GM19455 (cell line): Measurements from ENCODE around the gene TEX38.
"Not testable (repeated sequence)": the region's sequence is repeated elsewhere in the genome, so short reads cannot be mapped to it uniquely, and the experiment has no call there.

Source experiments
- ATAC-seq: cut with Tn5 transposase; IDR thresholded peaks from one replicate; pipeline ENCODE4 v1.9.1; 2021; ENCODE audit not compliant: unreplicated experiment

TEX38 gene

GRCh38 chr1:46671554-46671953 is at the start of gene TEX38:
Gene TEX38 (plus strand): TSS chr1:46671854. CDS start chr1:46671935, 81 bp downstream.
- ATAC-seq, result no peak

DNA sequence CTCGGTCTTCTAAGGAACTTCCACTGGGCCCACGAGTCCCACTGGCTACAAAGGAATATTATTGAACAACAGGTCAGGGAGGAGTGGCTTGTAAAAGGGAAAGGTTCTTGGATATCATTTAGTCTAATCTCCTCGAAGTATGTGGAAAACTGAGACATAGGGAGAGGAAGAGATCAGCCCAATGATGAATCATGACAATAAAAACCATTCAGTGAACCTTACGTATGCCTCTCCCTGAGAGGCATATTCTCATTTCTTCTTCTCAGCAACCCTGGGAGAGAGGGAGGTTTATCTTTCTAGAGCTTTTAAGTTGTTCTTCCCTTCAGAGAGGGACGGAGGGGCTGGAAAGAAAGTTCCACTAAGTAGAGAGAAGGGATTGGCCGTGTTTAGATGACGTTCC is 49.7 kb upstream of the TEX38 start:
- ATAC-seq, result no peak

GRCh38 chr1:46622344-46622743 is 49.3 kb upstream of the TEX38 start:
- ATAC-seq, result no peak

DNA sequence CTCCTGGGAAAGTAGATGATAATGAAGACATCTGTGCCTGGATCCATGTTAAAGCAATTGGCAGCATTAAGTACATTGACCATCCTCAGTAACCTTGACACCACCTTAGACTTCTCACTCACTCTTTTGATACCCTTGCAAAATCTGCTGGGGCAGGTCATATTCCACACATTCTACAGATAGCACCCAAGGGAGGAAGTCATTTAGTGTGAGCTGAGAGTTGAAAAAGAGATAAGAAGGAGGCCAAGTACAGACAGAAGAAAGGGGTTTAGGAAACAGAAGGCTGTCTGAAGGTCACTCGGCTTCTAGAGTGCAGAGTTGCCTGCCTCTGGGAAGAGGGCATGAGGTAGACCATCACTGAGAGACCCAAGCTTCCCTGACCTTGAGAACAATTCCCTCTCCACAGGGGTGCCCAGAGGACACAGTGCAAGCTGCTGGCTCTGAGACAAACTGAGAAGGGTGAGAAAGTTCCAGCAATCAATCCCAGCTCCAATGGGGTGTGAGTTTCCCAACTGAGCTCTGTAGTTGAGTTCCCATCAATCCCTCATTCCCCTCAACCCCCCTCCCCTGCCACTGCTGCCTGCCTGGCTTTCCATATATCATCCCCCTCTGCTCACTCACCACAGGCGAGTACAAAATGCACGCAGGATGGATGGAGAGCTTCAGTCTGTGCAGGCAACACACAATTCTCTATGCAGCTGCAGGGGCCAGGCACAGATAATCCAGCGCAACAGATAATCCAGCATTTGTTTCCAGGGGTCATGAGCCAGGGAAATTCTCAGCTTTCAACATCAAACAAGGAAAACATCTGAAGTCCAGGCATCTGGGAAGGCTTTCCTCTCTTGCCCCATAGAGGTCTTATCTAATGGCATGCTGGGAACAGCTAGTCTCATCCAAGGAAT is 47.7 kb upstream of the TEX38 start:
- ATAC-seq, result no peak

GRCh38 chr1:46630719-46631118 is 40.9 kb upstream of the TEX38 start:
- no peak for ATAC-seq

GRCh38 chr1:46635205-46635604 is 36.4 kb upstream of the TEX38 start:
- ATAC-seq, result no peak

- ATAC-seq, result no peak
Observed at GRCh38 chr1:46637444-46638083, 34.1 kb upstream of the TEX38 start.

- no peak for ATAC-seq
Observed at GRCh38 chr1:46638921-46639320, 32.7 kb upstream of the TEX38 start.

GRCh38 chr1:46639547-46639946 is 32.1 kb upstream of the TEX38 start:
- no peak for ATAC-seq

DNA sequence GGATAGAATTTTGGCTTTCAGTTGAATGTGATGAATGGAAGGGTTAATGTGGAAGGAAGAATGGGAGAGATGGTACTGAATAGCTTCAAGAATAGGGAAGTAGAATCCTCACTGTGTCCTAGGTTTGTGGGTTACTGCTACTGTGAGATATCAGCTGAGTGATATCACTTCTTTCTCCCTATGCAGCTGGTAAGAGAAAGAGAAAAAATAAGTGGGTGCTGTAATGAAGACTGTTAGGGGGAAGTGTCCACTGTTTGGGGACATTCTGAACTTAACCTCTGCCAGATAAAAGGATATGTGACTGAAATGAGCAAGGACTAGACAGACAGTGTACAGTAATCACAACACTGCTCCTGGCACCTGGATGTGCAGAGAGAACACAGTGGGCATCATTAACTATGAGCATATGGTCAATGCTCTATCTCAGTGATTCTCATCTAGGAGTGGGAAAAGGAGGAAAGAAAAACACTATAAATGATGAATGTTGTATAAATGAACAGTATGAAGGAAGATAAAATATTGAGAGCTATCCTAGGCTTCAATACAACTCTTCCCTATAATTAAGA is 29.5 kb upstream of the TEX38 start:
- ATAC-seq, result no peak

DNA sequence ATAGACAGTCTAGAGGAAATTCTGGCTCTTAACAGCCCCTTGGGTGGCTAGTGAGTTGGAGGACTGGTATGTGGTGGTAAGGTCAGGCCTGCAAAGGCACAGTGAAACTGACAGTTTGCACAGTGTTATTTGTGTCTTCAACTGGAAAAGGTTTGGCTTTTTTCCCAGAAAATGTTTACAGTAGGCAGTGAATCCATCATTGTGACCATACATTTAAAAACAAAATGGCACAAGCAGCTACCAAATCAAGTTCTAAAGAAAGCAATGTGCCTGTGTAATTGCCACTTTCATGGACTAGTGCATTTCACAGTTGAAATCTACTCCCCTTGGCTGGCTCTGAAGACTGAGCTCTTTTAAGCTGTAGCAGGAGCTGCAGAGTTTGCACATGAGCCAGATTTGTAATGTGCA is 28.3 kb upstream of the TEX38 start:
- ATAC-seq, result no peak

DNA sequence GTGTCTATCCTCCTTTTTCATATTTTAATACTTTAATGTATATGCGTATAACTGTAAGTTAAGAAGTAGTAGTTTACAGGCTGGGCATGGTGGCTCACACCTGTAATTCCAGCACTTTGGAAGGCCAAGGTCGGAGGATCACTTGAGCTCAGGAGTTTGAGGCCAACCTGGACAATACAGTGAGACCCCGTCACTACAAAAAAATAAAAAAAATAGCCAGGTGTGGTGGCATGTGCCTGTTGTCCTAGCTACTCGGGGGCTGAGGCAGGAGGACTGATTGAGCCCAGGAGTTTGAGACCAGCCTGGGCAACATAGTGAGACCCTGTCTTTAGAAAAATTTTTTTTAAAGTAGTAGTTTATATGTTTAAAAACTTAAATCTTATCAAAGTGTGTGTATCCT is 25.8 kb upstream of the TEX38 start:
- no peak for ATAC-seq

DNA sequence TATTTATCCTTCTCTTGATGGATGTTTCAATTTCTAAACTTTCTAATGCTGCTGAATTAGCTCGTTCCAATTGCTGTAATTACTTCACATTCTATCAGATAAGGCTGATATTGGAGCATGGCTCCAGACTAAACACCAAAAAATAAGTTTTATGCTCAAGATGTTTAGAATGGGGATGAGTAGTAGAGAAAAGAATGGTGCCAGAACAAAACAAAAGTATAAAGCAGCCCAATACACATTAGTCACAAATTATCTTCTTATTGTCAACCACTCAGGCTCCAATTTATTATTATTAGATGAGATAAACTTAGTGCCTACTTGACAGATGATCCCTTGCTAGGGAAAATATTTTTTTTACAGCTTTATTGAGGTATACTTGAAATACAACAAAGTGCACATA is 25.3 kb upstream of the TEX38 start:
- no peak for ATAC-seq

DNA sequence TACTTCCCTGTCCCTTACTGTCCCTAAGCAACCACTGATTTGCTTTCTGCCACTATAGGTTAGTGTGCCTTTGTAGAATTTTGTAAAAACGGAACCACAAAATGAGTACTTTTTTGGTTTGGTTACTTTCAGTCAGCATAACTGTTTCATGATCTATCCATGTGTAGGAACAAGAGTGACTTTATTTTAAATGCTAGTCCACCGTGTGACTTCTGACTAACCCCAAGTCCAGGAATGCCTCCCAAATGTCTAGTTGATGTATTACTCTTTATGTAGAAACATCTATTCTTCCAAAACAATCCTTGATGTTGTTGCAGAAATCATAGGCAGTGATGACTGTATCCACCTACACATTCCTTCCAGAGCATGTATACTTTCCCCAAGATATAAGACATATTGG is 24.8 kb upstream of the TEX38 start:
- no peak for ATAC-seq

DNA sequence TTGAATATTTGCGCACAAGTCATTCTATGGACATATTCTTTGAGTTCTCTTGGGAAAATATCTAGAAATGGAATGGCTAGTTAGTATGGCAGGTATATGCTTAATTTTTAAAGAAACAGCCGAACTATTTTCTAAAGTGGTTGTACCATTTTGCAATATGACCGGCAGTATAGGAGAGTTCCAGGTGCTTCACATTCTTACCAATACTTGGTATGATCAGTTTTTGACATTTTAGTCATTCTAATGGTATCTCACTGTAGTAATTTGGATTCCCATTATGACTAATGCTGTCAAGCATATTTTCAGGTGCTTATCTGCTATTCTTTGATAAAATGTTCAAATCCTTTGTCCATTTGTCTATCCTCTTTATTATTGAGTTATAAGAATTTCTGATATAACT is 24.0 kb upstream of the TEX38 start:
- ATAC-seq, result no peak

DNA sequence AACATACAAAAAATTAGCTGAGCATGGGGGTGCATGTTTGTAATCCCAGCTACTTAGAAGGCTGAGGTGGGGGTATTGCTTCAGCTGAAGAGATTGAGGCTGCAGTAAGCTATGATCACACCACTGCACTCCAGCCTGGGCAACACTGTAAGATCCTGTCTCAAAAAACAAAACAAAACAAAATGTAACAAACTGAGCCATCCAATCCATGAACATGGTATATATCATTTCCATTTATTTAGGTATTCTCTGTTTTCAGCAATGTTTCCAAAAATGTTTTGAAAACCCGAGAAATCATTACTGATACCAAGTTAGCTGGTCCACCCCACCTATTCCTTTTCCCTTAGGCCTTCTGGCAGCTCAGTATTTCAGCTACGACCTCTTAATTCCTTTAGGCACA is 21.9 kb upstream of the TEX38 start:
- ATAC-seq, result no peak

GRCh38 chr1:46650491-46650890 is 21.2 kb upstream of the TEX38 start:
- no peak for ATAC-seq

GRCh38 chr1:46651152-46651551 is 20.5 kb upstream of the TEX38 start:
- ATAC-seq, result not testable (repeated sequence)

DNA sequence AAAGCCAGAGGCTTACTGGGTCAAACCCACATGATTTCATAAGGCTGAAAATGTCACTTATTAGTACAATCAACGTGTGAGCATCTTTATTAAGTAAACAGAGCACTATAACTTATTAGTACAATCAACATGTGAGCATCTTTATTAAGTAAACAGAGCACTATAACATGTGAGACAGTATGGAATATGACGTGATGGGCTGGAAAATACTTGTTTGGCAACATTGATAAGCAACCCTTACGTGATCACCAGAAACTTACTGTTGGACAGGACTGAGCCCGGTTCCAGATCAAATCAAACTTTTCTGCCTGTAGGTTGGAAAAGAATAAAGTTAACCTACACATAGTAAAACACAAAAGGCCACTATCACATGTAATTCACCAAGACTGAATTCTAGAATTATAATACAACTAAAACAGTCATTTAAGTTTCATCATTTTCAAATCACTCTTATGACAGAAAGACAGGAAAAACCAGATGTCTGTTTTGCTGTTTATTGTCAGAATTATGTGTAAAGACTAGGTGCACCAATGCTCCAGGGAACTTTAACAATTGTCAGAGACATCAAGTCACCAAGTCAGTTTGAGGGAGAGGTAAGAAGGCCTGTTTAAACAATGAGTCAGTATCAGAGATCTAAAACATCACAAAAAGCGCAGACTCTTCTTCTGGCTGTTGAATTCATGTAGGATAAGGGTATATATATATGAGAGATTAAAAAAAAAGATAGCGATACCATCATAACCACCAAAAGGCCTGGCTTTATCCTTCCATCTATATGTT is 19.1 kb upstream of the TEX38 start:
- ATAC-seq, result no peak

- ATAC-seq, result no peak
Observed at GRCh38 chr1:46653405-46653958, 18.2 kb upstream of the TEX38 start.

GRCh38 chr1:46654012-46654411 is 17.6 kb upstream of the TEX38 start:
- ATAC-seq, result no peak
